Mesenchymal stem cell (in vitro differentiated cells and primary cell): Measurements from ENCODE around the gene COMTD1. TPM values are rescaled to one million over a fixed set of nuclear protein-coding genes. Genes with fewer than 3 reads are reported as not detected.

Experiments used
- small RNA-seq: library from polyadenylated mRNA; stranded (forward); fragments of <200 nt; extraction: miRNeasy Mini kit (QIAGEN cat#:217004); gene quantifications from one replicate; pipeline ENCODE3, GENCODE V24; 2013; ENCODE audit warnings: low read depth

Gene COMTD1

Small RNAs within 50 kb of the gene (small RNA-seq; reads per million reads assigned to genes)
- gene HMGA1P5 (not detected), gene RPL39P25 (not detected)
